ENCODE data around the gene PPP1CA. TPM values are rescaled to one million over a fixed set of nuclear protein-coding genes. Genes with fewer than 3 reads are reported as not detected.

The PPP1CA gene
- total RNA-seq, 2 experiments from 2014 or later: 308 to 323 TPM

- ChIA-PET POLR2A (interaction anchor here (0.6 to 1.8 kb wide), 5 partner anchors 9 to 426 kb away, joined by 3 to 4 read pairs (median 3); partner anchors contain the start of genes CLCF1 and RAD9A), CTCF (interaction anchor here (0.6 to 20.0 kb wide), 14 partner anchors 8 to 137 kb away, joined by 3 to 601 read pairs (median 4); partner anchors contain the start of genes CLCF1, PPP1CA and RAD9A)
Observed at GRCh38 chr11:67355794-67356386, 45.8 kb downstream of the PPP1CA start.

- POLR2A ChIA-PET: interaction anchor here (0.7 to 2.8 kb wide), 3 partner anchors 18 to 427 kb away, joined by 3 to 12 read pairs (median 4); partner anchors contain the start of gene CLCF1
- CTCF ChIA-PET: interaction anchor here (0.6 to 20.0 kb wide), 7 partner anchors 10 to 92 kb away, joined by 3 to 601 read pairs (median 4); partner anchors contain the start of genes CLCF1, GRK2, PPP1CA and RAD9A
Observed at GRCh38 chr11:67355023-67355793, 46.5 kb downstream of the PPP1CA start.

GRCh38 chr11:67354075-67355022 is 47.3 kb downstream of the PPP1CA start:
- POLR2A ChIA-PET: interaction anchor here (0.7 to 2.8 kb wide), 6 partner anchors 8 to 47 kb away, joined by 3 to 12 read pairs (median 4); partner anchors contain the start of genes CLCF1 and PPP1CA
- CTCF ChIA-PET: interaction anchor here (0.6 to 20.0 kb wide), 9 partner anchors 9 to 102 kb away, joined by 3 to 601 read pairs (median 4); partner anchors contain the start of genes CLCF1, GRK2 and RAD9A

DNA sequence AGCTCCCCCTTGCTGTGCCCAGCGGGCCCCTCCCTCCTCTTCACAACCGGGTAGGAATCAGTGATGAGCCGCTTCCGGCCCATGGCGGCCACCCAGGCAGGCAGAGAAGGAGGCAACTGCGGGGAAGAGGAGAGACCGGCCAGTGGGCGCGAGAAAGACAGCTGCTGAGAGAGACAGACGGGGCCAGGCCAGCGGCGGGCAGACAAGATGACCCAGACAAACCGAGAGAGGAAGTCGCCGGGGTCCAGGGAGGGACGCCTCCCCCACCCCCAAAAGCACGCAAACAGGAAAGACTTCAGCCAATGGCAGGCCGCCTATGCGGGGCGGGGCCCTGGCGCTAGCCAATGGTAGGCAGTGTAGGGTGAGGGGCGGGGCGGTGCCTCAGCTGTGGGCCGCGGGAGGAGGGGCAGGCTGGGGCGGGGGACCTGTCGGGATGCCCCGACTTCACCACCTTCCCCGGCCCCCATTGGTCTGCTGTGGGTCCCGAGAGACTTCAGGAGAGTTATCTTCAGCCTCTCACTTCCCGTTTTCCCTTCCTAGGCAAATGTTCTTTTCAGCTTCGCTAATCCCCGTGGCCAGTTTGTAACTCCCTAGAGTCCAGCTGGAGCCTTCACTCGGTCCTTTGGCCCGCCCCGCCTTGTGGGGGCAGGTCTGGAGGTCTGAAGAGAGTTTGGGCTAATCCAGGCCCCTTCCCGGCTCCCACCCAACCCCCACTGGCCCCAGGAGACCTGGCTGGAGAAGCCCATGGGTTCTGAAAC is 48.2 kb downstream of the PPP1CA start, which contains the start of gene POLD4:
Gene POLD4, minus strand, starts transcription at position 230 of the 758 bp plus-strand sequence. Its CDS starts 147 bp downstream, at position 83.
- ChIA-PET POLR2A (interaction anchor here (0.6 to 2.8 kb wide), 12 partner anchors 9 to 115 kb away, joined by 3 to 12 read pairs (median 3); partner anchors contain the start of genes CLCF1, PPP1CA, RAD9A and TMEM134), CTCF (interaction anchor here (0.6 to 20.0 kb wide), 13 partner anchors 8 to 238 kb away, joined by 3 to 601 read pairs (median 4); partner anchors contain the start of genes CLCF1, GRK2, RAD9A and TBC1D10C)

DNA sequence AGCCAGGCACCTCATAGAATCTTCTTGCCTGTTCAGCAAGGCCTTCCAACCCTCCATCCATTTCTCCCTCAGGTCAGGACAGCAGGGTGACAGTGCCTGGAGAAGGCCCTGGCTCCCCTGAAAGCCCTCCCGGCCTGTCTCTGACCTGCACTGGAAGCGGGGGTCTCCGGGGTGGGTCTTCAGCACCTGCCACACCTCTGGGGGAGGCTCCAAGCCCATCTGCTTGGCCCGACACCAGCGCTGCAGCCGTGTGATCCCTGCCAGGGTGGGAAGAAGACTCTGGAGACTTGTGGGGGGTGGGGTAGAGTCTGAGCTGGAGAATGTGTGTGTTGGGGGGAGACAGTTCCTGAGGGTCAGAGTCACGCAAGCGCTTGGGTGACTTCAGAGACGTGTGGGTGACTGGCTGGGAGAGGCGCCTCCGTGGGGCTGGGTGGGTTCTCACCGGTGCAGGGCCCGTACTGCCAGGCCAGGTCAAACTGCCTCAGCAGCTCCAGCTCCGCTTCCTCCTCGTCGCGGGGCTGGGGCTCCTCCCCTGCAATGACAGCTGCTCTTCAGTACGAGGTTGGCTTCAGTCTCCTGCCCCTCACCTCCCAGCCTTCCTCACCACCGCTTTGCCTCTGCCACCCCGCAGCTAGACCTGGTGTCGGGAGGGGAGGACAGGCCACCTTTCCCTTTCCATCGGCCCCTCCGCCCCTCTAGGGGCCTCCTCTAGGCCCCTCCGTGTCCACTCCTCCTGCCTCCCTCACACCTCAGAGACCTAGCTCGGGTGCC is 48.9 kb downstream of the PPP1CA start:
- POLR2A ChIA-PET: interaction anchor here (0.6 to 2.8 kb wide), 10 partner anchors 20 to 116 kb away, joined by 3 to 12 read pairs (median 4); partner anchors contain the start of genes CLCF1, PPP1CA, RAD9A and TMEM134
- CTCF ChIA-PET: interaction anchor here (0.7 to 20.0 kb wide), 12 partner anchors 8 to 237 kb away, joined by 3 to 601 read pairs (median 5); partner anchors contain the start of genes CLCF1, RAD9A and TBC1D10C

DNA sequence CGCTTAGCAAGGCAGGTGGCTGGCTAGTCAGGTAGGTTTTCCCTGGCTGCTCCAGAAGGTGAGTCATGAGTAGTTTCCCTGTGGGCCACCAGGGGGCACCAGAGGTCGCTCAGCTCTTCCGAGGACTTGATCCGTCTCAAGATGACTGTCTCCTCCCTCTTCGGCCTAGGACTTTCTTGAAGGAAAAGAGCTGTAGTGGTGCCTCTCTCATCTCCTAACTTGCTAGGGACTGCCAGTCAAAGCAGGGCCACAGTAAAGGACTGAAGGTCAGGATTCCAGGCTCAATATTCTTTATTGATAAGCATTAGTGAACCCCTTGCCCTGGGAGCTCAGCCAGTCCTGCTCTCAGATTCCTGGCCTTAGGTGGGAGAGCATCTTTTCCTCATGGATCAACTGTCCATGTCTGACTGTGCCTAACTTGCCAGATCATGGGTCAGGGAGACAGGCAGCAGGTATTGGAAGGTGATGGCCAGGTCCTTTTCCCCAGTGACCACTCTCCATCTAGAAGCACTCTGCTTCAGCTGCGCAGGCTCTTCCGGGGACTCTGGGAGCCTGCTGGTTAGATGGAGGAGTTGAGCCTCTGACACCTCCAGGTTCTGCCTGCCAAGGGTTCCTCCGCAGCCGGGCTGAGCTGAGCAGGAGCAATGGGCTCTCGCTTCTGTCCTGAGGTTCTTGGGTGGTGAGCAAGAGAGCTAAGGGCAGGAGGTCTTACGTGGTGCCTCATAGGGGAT is 50.2 kb downstream of the PPP1CA start:
- ChIA-PET CTCF (interaction anchor here (0.6 to 20.0 kb wide), 20 partner anchors 9 to 269 kb away, joined by 3 to 601 read pairs (median 6); partner anchors contain the start of genes CLCF1, PPP1CA and RAD9A), POLR2A (interaction anchor here (0.8 to 1.5 kb wide), 5 partner anchors 22 to 112 kb away, joined by 3 to 5 read pairs (median 3); partner anchors contain the start of genes PPP1CA and RAD9A)

DNA sequence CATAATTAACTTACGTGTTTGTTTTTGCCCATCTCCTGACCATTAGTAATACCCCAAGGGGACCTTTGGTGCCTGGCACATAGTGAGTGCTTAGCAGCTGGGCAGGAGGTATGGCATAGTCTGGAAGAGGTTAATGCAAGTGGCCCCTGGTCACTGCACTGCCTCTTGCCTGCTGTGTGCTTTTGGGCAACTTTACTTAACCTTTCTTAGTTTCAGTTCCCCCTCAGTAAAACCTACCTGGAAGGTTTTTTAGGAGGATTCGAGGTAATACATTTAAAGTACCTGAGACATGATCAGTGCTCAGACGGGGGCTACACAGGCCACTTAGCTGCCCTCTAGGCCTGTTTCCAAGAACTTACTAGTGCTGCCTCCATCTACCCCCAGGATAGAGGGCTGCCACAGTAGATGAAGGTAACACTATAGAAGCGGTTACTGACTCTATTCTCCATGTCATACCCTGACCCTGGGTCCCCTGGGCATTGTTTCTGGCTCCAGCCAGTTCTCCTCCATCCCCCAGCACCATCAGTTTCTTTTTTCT is 51.7 kb downstream of the PPP1CA start:
- POLR2A ChIA-PET: no interaction called here
- CTCF ChIA-PET: interaction anchor here (2.5 to 20.0 kb wide), 3 partner anchors 28 to 88 kb away, joined by 10 to 601 read pairs (median 24); partner anchors contain the start of genes CLCF1 and RAD9A

- CTCF ChIA-PET: interaction anchor here (0.5 to 20.0 kb wide), 2 partner anchors 29 to 942 kb away, joined by 6 to 601 read pairs; partner anchors contain the start of gene CLCF1
- POLR2A ChIA-PET: no interaction called here
Observed at GRCh38 chr11:67349457-67349856, 52.2 kb downstream of the PPP1CA start.

- CTCF ChIA-PET: interaction anchor here (0.5 to 20.0 kb wide), 2 partner anchors 29 to 942 kb away, joined by 6 to 601 read pairs; partner anchors contain the start of gene CLCF1
- POLR2A ChIA-PET: no interaction called here
Observed at GRCh38 chr11:67349036-67349435, 52.6 kb downstream of the PPP1CA start.

Other genes with a start within 250 kb of the PPP1CA start
- gene GRK2, start 135.4 kb downstream of the PPP1CA start, total RNA-seq: 100 to 1,000 TPM; 223 to 234 TPM
- gene ANKRD13D, start 112.6 kb downstream of the PPP1CA start, total RNA-seq: 10 to 100 TPM; 76.2 to 77.4 TPM
- 1 to 10 TPM; 6.1 to 7.6 TPM for gene SSH3, start 98.3 kb downstream of the PPP1CA start, total RNA-seq
- gene POLD4, start 48.3 kb downstream of the PPP1CA start, total RNA-seq: 10 to 100 TPM; 31.3 to 31.7 TPM
- gene CLCF1, start 28.3 kb downstream of the PPP1CA start, total RNA-seq: 1 to 10 TPM; 2.9 to 3.5 TPM
- gene RAD9A, start 9.9 kb downstream of the PPP1CA start, total RNA-seq: 10 to 100 TPM; 35.2 to 37.4 TPM
- 100 to 1,000 TPM in 1 of 2 experiments, 10 to 100 TPM in 1; 98.1 to 103 TPM for gene TBC1D10C, start 2.2 kb upstream of the PPP1CA start, total RNA-seq
- gene CARNS1, start 13.8 kb upstream of the PPP1CA start, total RNA-seq: 1 to 10 TPM; 1.9 to 2.0 TPM
- 10 to 100 TPM; 82.8 to 85.6 TPM for gene RPS6KB2, start 26.6 kb upstream of the PPP1CA start, total RNA-seq
- 100 to 1,000 TPM; 147 to 151 TPM for gene PTPRCAP, start 35.8 kb upstream of the PPP1CA start, total RNA-seq
- 100 to 1,000 TPM; 140 to 148 TPM for gene CORO1B, start 41.6 kb upstream of the PPP1CA start, total RNA-seq
- not detected for gene GPR152, start 50.9 kb upstream of the PPP1CA start, total RNA-seq
- under 1 TPM in 1 of 2 experiments, not detected in 1; 0.23 TPM for gene CABP4, start 53.5 kb upstream of the PPP1CA start, total RNA-seq
- 10 to 100 TPM; 46.4 to 47.7 TPM for gene TMEM134, start 67.4 kb upstream of the PPP1CA start, total RNA-seq
- gene AIP, start 81.2 kb upstream of the PPP1CA start, total RNA-seq: 100 to 1,000 TPM; 154 to 159 TPM
- 100 to 1,000 TPM; 102 to 104 TPM for gene PITPNM1, start 103.5 kb upstream of the PPP1CA start, total RNA-seq
- 10 to 100 TPM; 61.1 to 64.8 TPM for gene CDK2AP2, start 106.3 kb upstream of the PPP1CA start, total RNA-seq
- gene CABP2, start 121.6 kb upstream of the PPP1CA start, total RNA-seq: not detected
- gene GSTP1, start 182.0 kb upstream of the PPP1CA start, total RNA-seq: 100 to 1,000 TPM; 471 to 491 TPM
- 100 to 1,000 TPM; 315 to 317 TPM for gene NDUFV1, start 205.1 kb upstream of the PPP1CA start, total RNA-seq
- gene NUDT8, start 228.1 kb upstream of the PPP1CA start, total RNA-seq: 10 to 100 TPM; 28.3 to 28.9 TPM
- gene TBX10, start 237.9 kb upstream of the PPP1CA start, total RNA-seq: not detected
- gene ACY3, start 248.9 kb upstream of the PPP1CA start, total RNA-seq: under 1 TPM; 0.21 to 0.50 TPM

Data from activated CD8-positive, alpha-beta memory T cell treated with anti-CD3 and anti-CD28 coated beads for 36 hours (primary cell).